Esophagus muscularis mucosa (tissue), 3 donors: ENCODE results near the gene OR5M10.

Source experiments
- POLR2A ChIP-seq: fragments of 450-650 bp; IDR thresholded peaks from one replicate; pipeline ENCODE4 v1.6.1; 2017; ENCODE audit warnings: antibody characterized with exemption, moderate library complexity, mild to moderate bottlenecking, low read depth
- TF ChIP-seq, protein P1 (sequence below), 3 experiments: fragments of 200-600 bp in 2 of 3; fragments of 450-650 bp in 1 of 3; sonication (generic) in 2 of 3; IDR thresholded peaks; one replicate each; pipeline ENCODE4 v1.5.1; 2017 to 2019; ENCODE audit warnings: antibody characterized with exemption in 3 of 3, mild to moderate bottlenecking in 2 of 3, moderate library complexity in 1 of 3

DNA sequence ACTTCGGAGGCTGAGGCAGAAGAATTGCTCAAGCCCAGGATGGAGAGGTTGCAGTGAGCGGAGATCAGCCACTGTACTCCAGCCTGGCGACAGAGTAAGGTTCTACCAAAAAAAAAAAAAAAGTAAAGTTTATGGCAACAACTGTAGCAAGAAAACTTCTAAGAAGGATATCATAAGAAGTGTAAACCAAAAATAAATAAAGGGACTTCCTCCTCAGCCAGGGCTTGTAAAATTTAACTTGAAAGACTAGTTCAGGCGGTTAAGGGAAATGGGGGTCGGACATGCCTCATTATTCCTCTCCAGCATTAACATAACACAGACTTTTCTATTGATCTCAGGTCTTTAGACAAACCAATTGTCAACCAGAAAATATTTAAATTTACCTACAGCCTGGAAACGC, 32.0 kb downstream of the OR5M10 start:
- TF ChIP-seq, protein P1, sequence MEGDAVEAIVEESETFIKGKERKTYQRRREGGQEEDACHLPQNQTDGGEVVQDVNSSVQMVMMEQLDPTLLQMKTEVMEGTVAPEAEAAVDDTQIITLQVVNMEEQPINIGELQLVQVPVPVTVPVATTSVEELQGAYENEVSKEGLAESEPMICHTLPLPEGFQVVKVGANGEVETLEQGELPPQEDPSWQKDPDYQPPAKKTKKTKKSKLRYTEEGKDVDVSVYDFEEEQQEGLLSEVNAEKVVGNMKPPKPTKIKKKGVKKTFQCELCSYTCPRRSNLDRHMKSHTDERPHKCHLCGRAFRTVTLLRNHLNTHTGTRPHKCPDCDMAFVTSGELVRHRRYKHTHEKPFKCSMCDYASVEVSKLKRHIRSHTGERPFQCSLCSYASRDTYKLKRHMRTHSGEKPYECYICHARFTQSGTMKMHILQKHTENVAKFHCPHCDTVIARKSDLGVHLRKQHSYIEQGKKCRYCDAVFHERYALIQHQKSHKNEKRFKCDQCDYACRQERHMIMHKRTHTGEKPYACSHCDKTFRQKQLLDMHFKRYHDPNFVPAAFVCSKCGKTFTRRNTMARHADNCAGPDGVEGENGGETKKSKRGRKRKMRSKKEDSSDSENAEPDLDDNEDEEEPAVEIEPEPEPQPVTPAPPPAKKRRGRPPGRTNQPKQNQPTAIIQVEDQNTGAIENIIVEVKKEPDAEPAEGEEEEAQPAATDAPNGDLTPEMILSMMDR (IDR thresholded peaks at IDR 0.05), result no peak
- TF ChIP-seq POLR2A, result no peak
